Fibroblast of lung (primary cell): ENCODE data around the gene PCDH15. TPM values are rescaled to one million over a fixed set of nuclear protein-coding genes. Genes with fewer than 3 reads are reported as not detected.

ENCODE experiments used
- DNase-seq, 2 donors: peaks; one replicate each; pipeline versions ENCODE4 v3.0.0 to v3.0.0-alpha.2; 2010; ENCODE audit warnings: low read depth in 2 of 2
- H2AFZ ChIP-seq: 2 replicates; pipeline ENCODE4 v1.5.1; 2012; ENCODE audit warnings: low read length, control low read depth, inconsistent platforms
- H3K27ac ChIP-seq: 2 replicates; pipeline ENCODE4 v1.5.1; 2011; ENCODE audit warnings: low read length, control low read depth; ENCODE audit not compliant: insufficient read depth
- H3K27me3 ChIP-seq: 2 replicates; pipeline ENCODE4 v1.5.1; 2011; ENCODE audit warnings: mild to moderate bottlenecking, low read length; ENCODE audit not compliant: control insufficient read depth, insufficient read depth
- H3K36me3 ChIP-seq: 2 replicates; pipeline ENCODE4 v1.5.1; 2011; ENCODE audit warnings: low read length; ENCODE audit not compliant: control insufficient read depth, insufficient read depth
- H3K4me1 ChIP-seq: 2 replicates; pipeline ENCODE4 v1.5.1; 2011; ENCODE audit warnings: low read length; ENCODE audit not compliant: control insufficient read depth, insufficient read depth; ENCODE audit errors: extremely low read depth
- H3K4me2 ChIP-seq: 2 replicates; pipeline ENCODE4 v1.5.1; 2011; ENCODE audit warnings: low read length, control low read depth; ENCODE audit not compliant: insufficient read depth; ENCODE audit errors: extremely low read depth
- H3K4me3 ChIP-seq, 4 experiments: fragments of 200-600 bp in 1 of 4; sonication (generic) in 1 of 4; replicated peaks in 1 of 4; 2 replicates each; pipeline ENCODE4 v1.5.1; 2011 to 2016; ENCODE audit warnings: low read length in 4 of 4, low read depth in 3 of 4, mild to moderate bottlenecking in 3 of 4, control low read depth in 2 of 4, inconsistent platforms in 1 of 4, mixed read lengths in 1 of 4; ENCODE audit not compliant: insufficient read depth in 1 of 4; ENCODE audit errors: control extremely low read depth in 1 of 4
- H3K79me2 ChIP-seq: 2 replicates; pipeline ENCODE4 v1.5.1; 2012; ENCODE audit warnings: mild to moderate bottlenecking, low read length, inconsistent platforms; ENCODE audit not compliant: control insufficient read depth, insufficient read depth
- H3K9ac ChIP-seq: 2 replicates; pipeline ENCODE4 v1.5.1; 2011; ENCODE audit warnings: mild to moderate bottlenecking, low read length, control low read depth; ENCODE audit not compliant: insufficient read depth
- H3K9me3 ChIP-seq: 2 replicates; pipeline ENCODE4 v1.5.1; 2012; ENCODE audit warnings: low read depth, low read length; ENCODE audit not compliant: control insufficient read depth, insufficient read depth
- H4K20me1 ChIP-seq: 2 replicates; pipeline ENCODE4 v1.5.1; 2011; ENCODE audit warnings: low read length; ENCODE audit not compliant: control insufficient read depth, insufficient read depth; ENCODE audit errors: extremely low read depth
- EZH2 ChIP-seq: IDR thresholded peaks from 2 replicates; pipeline ENCODE4 v1.5.1; 2012; ENCODE audit warnings: low read length, control low read depth, mild to moderate bottlenecking; ENCODE audit errors: missing control alignments
- polyA plus RNA-seq, 2 donors: library from polyadenylated mRNA; depleted of rRNA in 1 of 2; stranded (reverse) in 1 of 2; unstranded in 1 of 2; fragments of >200 nt; gene quantifications; 2 replicates each; pipeline ENCODE4 v1.2.1, GENCODE V29; 2011 to 2012; ENCODE audit warnings: missing spikeins in 1 of 2
- total RNA-seq: library from RNA; depleted of rRNA; stranded (reverse); fragments of >200 nt; gene quantifications from 2 replicates; pipeline ENCODE4 v1.2.1, GENCODE V29; 2014
- TF ChIP-seq, protein P1 (sequence below), 2 donors: IDR thresholded peaks in 1 of 2; conservative IDR thresholded peaks in 1 of 2; 1 replicate in 1 of 2; 2 replicates in 1 of 2; pipeline ENCODE4 v1.5.1; 2011 to 2012; ENCODE audit warnings: low read length in 2 of 2, control low read depth in 1 of 2, inconsistent platforms in 1 of 2, low read depth in 1 of 2, mild to moderate bottlenecking in 1 of 2

PCDH15 gene
- total and polyA plus RNA-seq, 2 donors (not counting 1 experiment from before 2014, with no cell fraction given): under 0.01 TPM; not detected in 1

- peak in 1 of 2 donors; percentile 22 for DNase-seq
- Histone ChIP-seq H3K4me3 (no peak overlapping the region), H4K20me1 (no peaks in the 10 kb centered on the region), H3K9me3 (no peaks in the 10 kb centered on the region), H2AFZ (no peak overlapping the region), H3K27ac (no peak overlapping the region), H3K27me3 (no peaks in the 10 kb centered on the region), H3K4me1 (no peaks in the 10 kb centered on the region), H3K9ac (no peak overlapping the region), H3K36me3 (no peaks in the 10 kb centered on the region), H3K4me2 (no peak overlapping the region), H3K79me2 (no peaks in the 10 kb centered on the region)
- TF ChIP-seq, protein P1, sequence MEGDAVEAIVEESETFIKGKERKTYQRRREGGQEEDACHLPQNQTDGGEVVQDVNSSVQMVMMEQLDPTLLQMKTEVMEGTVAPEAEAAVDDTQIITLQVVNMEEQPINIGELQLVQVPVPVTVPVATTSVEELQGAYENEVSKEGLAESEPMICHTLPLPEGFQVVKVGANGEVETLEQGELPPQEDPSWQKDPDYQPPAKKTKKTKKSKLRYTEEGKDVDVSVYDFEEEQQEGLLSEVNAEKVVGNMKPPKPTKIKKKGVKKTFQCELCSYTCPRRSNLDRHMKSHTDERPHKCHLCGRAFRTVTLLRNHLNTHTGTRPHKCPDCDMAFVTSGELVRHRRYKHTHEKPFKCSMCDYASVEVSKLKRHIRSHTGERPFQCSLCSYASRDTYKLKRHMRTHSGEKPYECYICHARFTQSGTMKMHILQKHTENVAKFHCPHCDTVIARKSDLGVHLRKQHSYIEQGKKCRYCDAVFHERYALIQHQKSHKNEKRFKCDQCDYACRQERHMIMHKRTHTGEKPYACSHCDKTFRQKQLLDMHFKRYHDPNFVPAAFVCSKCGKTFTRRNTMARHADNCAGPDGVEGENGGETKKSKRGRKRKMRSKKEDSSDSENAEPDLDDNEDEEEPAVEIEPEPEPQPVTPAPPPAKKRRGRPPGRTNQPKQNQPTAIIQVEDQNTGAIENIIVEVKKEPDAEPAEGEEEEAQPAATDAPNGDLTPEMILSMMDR (conservative IDR thresholded peaks at IDR 0.05 in 1 of 2, IDR thresholded peaks at IDR 0.05 in 1 of 2; ENCODE audit: low read depth in 1 of 2, low read length in 2 of 2): no peak
- TF ChIP-seq EZH2: no peak
Observed at GRCh38 chr10:53836638-53837037, 964.4 kb downstream of the PCDH15 start.

GRCh38 chr10:53833908-53834307 is 967.1 kb downstream of the PCDH15 start:
- H3K9ac ChIP-seq: no peak overlapping the region
- H3K4me3 ChIP-seq: no peak overlapping the region
- no peaks in the 10 kb centered on the region for H3K4me1 ChIP-seq
- H3K27ac ChIP-seq: no peak overlapping the region
- DNase-seq: no peak
- no peak overlapping the region for H2AFZ ChIP-seq
- no peak overlapping the region for H3K4me2 ChIP-seq
- no peaks in the 10 kb centered on the region for H3K79me2 ChIP-seq
- no peaks in the 10 kb centered on the region for H3K36me3 ChIP-seq
- no peaks in the 10 kb centered on the region for H4K20me1 ChIP-seq
- TF ChIP-seq EZH2: no peak
- TF ChIP-seq, protein P1 (conservative IDR thresholded peaks at IDR 0.05 in 1 of 2, IDR thresholded peaks at IDR 0.05 in 1 of 2; ENCODE audit: low read depth in 1 of 2, low read length in 2 of 2): no peak
- no peaks in the 10 kb centered on the region for H3K9me3 ChIP-seq
- H3K27me3 ChIP-seq: no peaks in the 10 kb centered on the region

GRCh38 chr10:53827261-53827660 is 973.8 kb downstream of the PCDH15 start:
- H3K36me3 ChIP-seq: no peaks in the 10 kb centered on the region
- H3K9ac ChIP-seq: no peak overlapping the region
- H3K79me2 ChIP-seq: no peaks in the 10 kb centered on the region
- no peak overlapping the region for H2AFZ ChIP-seq
- no peak for TF ChIP-seq EZH2
- TF ChIP-seq, protein P1 (conservative IDR thresholded peaks at IDR 0.05 in 1 of 2, IDR thresholded peaks at IDR 0.05 in 1 of 2; ENCODE audit: low read depth in 1 of 2, low read length in 2 of 2): no peak
- no peak overlapping the region for H3K4me3 ChIP-seq
- H3K4me1 ChIP-seq: no peaks in the 10 kb centered on the region
- no peak overlapping the region for H3K4me2 ChIP-seq
- no peaks in the 10 kb centered on the region for H3K27me3 ChIP-seq
- no peak for DNase-seq
- H3K27ac ChIP-seq: no peak overlapping the region
- H3K9me3 ChIP-seq: no peaks in the 10 kb centered on the region
- H4K20me1 ChIP-seq: no peaks in the 10 kb centered on the region
